ENCODE measurements around the gene SEMA3D. TPM values are rescaled to one million over a fixed set of nuclear protein-coding genes. Genes with fewer than 3 reads are reported as not detected.

The SEMA3D gene
- total RNA-seq, 1 donor from 2014 or later = 9.1 TPM

DNA sequence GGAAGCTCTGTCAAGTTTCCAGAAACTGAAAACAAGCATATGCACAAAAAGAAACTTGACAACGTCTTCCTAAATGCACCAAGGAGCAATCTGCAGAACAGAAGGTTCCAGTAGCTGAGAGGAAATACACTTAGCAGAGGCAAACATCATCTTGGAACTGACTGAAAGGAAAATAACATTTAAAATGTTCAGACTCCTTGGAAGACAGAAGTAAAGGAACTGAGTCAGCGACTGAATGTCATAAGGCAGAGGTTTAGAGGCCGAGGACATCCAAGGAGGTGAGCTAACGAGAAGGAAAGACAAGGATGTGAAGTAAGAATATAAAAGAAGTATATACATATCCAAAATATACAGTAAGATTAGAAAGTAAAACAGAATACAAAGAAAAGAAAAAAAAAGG lies 24.1 kb downstream of the SEMA3D start:
- Mint-ChIP-seq H3K36me3 (ENCODE audit: low read depth, unreplicated experiment) (no peaks in the 10 kb centered on the region), H3K4me1 (ENCODE audit: low read depth, unreplicated experiment) (no peaks in the 10 kb centered on the region), H3K9me3 (ENCODE audit: unreplicated experiment) (peaks cover 9% of the 10 kb centered on the region), H3K27me3 (ENCODE audit: low read depth, unreplicated experiment) (no peaks in the 10 kb centered on the region), H3K27ac (ENCODE audit: unreplicated experiment) (no peak overlapping the region), H3K4me3 (ENCODE audit: unreplicated experiment) (no peak overlapping the region)
- Histone ChIP-seq H3K4me1 (ENCODE audit: insufficient read depth, low read length) (no peaks in the 10 kb centered on the region), H3K9me3 (ENCODE audit: insufficient read depth, low read depth, low read length) (no peaks in the 10 kb centered on the region), H2AFZ (ENCODE audit: low read depth, low read length) (no peak overlapping the region), H3K79me2 (ENCODE audit: insufficient read depth, low read length) (no peaks in the 10 kb centered on the region), H3K9ac (ENCODE audit: low read length) (no peak overlapping the region), H3K36me3 (ENCODE audit: insufficient read depth, low read length) (no peaks in the 10 kb centered on the region), H3K27me3 (ENCODE audit: insufficient read depth, low read length) (no peaks in the 10 kb centered on the region), H3K4me2 (ENCODE audit: low read length) (no peak overlapping the region), H3K4me3 (ENCODE audit: insufficient read depth, low read depth, low read length) (no peak overlapping the region), H3K27ac (ENCODE audit: low read depth, low read length) (no peak overlapping the region), H4K20me1 (ENCODE audit: insufficient read depth, low read length) (no peaks in the 10 kb centered on the region)
- TF ChIP-seq, protein P1, sequence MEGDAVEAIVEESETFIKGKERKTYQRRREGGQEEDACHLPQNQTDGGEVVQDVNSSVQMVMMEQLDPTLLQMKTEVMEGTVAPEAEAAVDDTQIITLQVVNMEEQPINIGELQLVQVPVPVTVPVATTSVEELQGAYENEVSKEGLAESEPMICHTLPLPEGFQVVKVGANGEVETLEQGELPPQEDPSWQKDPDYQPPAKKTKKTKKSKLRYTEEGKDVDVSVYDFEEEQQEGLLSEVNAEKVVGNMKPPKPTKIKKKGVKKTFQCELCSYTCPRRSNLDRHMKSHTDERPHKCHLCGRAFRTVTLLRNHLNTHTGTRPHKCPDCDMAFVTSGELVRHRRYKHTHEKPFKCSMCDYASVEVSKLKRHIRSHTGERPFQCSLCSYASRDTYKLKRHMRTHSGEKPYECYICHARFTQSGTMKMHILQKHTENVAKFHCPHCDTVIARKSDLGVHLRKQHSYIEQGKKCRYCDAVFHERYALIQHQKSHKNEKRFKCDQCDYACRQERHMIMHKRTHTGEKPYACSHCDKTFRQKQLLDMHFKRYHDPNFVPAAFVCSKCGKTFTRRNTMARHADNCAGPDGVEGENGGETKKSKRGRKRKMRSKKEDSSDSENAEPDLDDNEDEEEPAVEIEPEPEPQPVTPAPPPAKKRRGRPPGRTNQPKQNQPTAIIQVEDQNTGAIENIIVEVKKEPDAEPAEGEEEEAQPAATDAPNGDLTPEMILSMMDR (IDR thresholded peaks at IDR 0.05; ENCODE audit: insufficient read depth, low read depth, low read length) = no peak
- no peak for TF ChIP-seq EZH2 (IDR thresholded peaks at IDR 0.05; ENCODE audit: insufficient read depth, low read length)
- FAIRE-seq (no peak), DNase-seq (ENCODE audit: low read depth) (no peak)

DNA sequence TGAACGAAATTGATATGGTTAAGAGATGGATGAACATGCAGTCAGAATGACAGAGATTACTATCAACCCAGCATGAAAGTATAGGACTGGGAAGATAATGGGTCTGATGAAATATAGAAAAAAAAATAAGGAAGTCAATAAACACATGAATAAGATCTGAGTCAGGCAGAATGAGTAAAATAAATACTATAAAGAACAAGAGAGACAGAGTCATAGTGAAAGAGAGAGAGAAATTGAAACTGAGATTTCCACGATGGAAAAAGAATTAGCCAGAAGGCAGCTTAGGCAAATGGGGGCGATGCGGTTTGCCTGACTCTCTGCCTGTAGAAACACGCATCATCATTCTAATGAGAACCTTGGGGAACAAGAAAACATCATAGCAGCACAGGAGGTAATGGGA lies 26.6 kb downstream of the SEMA3D start:
- H3K9ac ChIP-seq (ENCODE audit: low read length) = no peak overlapping the region
- H3K9me3 ChIP-seq (ENCODE audit: insufficient read depth, low read depth, low read length) = no peaks in the 10 kb centered on the region
- H3K4me2 ChIP-seq (ENCODE audit: low read length) = peak overlapping the region; percentile 76
- H3K27me3 ChIP-seq (ENCODE audit: insufficient read depth, low read length) = no peaks in the 10 kb centered on the region
- H3K36me3 Mint-ChIP-seq (ENCODE audit: low read depth, unreplicated experiment) = no peaks in the 10 kb centered on the region
- H3K4me3 Mint-ChIP-seq (ENCODE audit: unreplicated experiment) = no peak overlapping the region
- H3K9me3 Mint-ChIP-seq (ENCODE audit: unreplicated experiment) = peaks cover 9% of the 10 kb centered on the region
- H4K20me1 ChIP-seq (ENCODE audit: insufficient read depth, low read length) = no peaks in the 10 kb centered on the region
- peak overlapping the region; percentile 28 for H2AFZ ChIP-seq (ENCODE audit: low read depth, low read length)
- no peaks in the 10 kb centered on the region for H3K79me2 ChIP-seq (ENCODE audit: insufficient read depth, low read length)
- no peak overlapping the region for H3K27ac ChIP-seq (ENCODE audit: low read depth, low read length)
- no peak for FAIRE-seq
- H3K27ac Mint-ChIP-seq (ENCODE audit: unreplicated experiment) = no peak overlapping the region
- no peaks in the 10 kb centered on the region for H3K4me1 Mint-ChIP-seq (ENCODE audit: low read depth, unreplicated experiment)
- no peaks in the 10 kb centered on the region for H3K4me1 ChIP-seq (ENCODE audit: insufficient read depth, low read length)
- no peaks in the 10 kb centered on the region for H3K36me3 ChIP-seq (ENCODE audit: insufficient read depth, low read length)
- no peak overlapping the region for H3K4me3 ChIP-seq (ENCODE audit: insufficient read depth, low read depth, low read length)
- no peaks in the 10 kb centered on the region for H3K27me3 Mint-ChIP-seq (ENCODE audit: low read depth, unreplicated experiment)
- peak; percentile 58 for DNase-seq (ENCODE audit: low read depth)
- no peak for TF ChIP-seq EZH2 (IDR thresholded peaks at IDR 0.05; ENCODE audit: insufficient read depth, low read length)
- TF ChIP-seq, protein P1 (IDR thresholded peaks at IDR 0.05; ENCODE audit: insufficient read depth, low read depth, low read length) = no peak

DNA sequence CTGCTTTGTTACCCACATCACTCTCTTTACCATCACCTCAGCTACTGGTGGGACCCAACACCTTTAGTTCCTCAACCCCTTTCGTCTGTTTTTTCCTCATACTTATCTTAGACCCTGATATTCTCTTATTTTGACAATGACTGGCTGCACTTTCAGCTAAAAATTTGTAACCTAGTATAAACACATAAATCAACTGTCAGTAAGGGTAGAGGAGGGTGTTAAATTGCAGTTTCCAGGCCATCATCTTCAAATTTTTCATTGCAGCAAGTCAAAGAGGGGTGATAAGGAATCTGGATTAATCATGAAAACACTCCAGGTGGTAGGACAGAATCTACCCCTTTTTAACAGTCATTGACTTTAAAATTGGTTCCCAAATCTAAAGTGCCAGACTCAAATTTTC lies 27.9 kb downstream of the SEMA3D start:
- H3K27me3 Mint-ChIP-seq (ENCODE audit: low read depth, unreplicated experiment) = no peaks in the 10 kb centered on the region
- no peaks in the 10 kb centered on the region for H3K9me3 ChIP-seq (ENCODE audit: insufficient read depth, low read depth, low read length)
- H3K79me2 ChIP-seq (ENCODE audit: insufficient read depth, low read length) = no peaks in the 10 kb centered on the region
- H3K4me3 Mint-ChIP-seq (ENCODE audit: unreplicated experiment) = no peak overlapping the region
- H3K9ac ChIP-seq (ENCODE audit: low read length) = no peak overlapping the region
- H3K36me3 ChIP-seq (ENCODE audit: insufficient read depth, low read length) = no peaks in the 10 kb centered on the region
- FAIRE-seq (no peak), DNase-seq (ENCODE audit: low read depth) (no peak)
- no peaks in the 10 kb centered on the region for H3K4me1 ChIP-seq (ENCODE audit: insufficient read depth, low read length)
- no peak overlapping the region for H3K4me2 ChIP-seq (ENCODE audit: low read length)
- H3K27ac ChIP-seq (ENCODE audit: low read depth, low read length) = no peak overlapping the region
- H3K9me3 Mint-ChIP-seq (ENCODE audit: unreplicated experiment) = peaks cover 9% of the 10 kb centered on the region
- no peak for TF ChIP-seq EZH2 (IDR thresholded peaks at IDR 0.05; ENCODE audit: insufficient read depth, low read length)
- TF ChIP-seq, protein P1 (IDR thresholded peaks at IDR 0.05; ENCODE audit: insufficient read depth, low read depth, low read length) = no peak
- H4K20me1 ChIP-seq (ENCODE audit: insufficient read depth, low read length) = no peaks in the 10 kb centered on the region
- no peak overlapping the region for H3K4me3 ChIP-seq (ENCODE audit: insufficient read depth, low read depth, low read length)
- H3K4me1 Mint-ChIP-seq (ENCODE audit: low read depth, unreplicated experiment) = peaks cover 4% of the 10 kb centered on the region
- H3K36me3 Mint-ChIP-seq (ENCODE audit: low read depth, unreplicated experiment) = no peaks in the 10 kb centered on the region
- no peak overlapping the region for H3K27ac Mint-ChIP-seq (ENCODE audit: unreplicated experiment)
- no peak overlapping the region for H2AFZ ChIP-seq (ENCODE audit: low read depth, low read length)
- H3K27me3 ChIP-seq (ENCODE audit: insufficient read depth, low read length) = no peaks in the 10 kb centered on the region
